ENCODE results near the gene IL1RL2.

The IL1RL2 gene

DNA sequence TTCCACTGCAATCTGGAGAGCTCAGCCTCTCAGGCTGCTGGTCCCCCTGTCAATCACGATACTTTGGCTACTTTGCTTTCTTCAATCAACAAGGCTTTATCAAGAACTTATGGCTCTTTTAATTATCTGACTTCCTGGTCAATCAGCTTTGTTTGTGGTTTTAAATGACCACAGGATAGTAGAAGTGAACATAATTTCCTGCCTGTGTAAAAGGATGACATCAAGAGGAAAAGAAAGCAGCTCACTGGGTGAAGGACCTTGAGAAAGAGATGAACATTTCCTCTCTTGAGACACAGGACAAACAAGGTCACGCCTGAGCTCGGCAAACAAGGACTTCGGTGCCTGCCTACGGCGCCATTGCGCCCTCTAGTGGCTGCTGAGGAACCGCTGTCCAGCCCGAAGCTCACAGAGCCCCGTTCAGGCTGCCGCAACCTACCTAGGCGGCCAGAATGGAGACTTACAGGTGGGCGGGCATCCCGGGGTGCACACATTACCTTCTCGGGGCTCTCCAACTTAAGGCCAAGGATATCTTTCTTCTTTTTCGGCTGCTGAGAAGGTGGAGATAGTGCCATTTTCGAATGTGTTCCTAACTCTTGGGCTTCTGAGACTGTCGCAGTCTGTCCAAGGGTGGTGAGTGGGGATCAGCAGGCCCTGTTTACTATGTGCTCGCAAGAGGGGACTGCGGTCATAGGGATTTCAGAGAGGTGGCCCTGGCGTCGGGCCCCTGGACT is 54.0 kb downstream of the IL1RL2 start:
- DNase-seq = peak; percentile 78

DNA sequence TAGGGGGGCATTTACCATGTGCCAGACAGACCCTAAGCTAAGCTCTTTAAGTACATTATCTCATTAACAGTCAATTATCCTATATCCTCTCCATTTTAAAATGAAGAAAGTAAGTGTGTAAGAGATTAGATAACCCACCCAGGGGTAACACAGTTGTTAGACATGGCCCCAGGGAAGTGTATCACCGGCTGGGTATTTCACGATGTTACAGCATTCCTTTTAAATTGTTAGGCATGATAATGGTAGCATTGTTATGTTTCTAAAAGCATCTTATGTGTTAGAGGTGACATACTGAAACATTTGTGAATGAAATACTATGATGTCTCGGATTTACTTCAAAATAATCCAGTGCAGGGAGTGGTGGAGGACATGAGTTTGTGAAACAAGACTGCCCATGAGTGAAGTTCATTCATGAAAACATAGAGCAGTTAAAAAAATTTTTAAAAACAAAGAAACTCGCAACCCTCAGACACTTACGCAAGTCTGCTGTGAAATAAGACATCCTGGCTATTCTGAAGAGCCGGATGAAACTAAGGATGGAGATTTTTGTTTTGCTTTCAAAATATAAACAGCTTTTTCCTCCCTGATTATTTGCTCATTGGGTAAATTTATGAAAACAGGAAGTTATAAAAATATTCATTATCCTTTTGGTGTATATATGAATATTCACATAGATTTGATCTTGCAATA is 54.9 kb downstream of the IL1RL2 start:
- no peak for DNase-seq

DNA sequence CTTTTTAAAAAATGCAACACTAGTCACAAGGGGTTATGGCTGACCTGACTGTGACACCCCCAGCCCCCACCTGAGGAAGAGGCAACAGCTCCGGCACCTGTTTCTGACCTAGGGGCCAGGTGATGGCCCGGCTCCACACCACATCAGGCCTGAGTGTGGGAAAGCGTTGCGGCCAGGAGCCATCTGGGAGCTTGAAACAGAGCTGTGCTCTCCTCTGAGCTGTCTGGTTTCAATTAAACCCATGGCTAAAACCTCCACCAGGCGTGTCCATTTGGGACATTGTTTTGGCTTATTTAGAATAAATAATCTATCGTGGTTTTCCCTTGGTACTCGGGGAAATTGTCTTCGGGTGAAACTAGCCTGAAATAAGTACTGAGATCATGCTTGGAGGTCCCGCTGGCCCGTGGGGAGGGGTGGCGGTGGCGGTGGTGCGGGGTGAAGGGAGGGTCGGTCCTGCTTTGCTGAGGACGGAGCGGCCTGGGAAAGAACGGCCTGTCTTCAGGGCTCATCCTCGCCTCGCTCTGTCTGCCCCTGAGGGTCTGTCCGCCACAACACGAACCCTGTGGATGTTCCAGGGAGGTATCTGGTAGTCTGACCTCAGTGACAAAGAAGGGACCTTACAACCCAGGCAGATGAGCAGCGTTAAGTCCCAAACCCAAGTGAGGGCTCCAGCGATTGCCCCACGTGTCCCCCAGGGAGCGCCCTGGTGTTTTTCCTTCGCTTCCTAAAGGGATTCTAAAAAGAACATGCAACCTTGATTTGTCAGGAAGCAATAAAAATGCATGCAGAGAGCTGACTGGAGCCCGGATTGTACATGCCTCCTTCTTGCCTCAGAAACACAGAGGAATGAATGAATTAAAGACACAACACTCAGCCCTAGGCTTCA is 58.7 kb downstream of the IL1RL2 start:
- DNase-seq = no peak

GRCh38 chr2:102250278-102250821 is 63.5 kb downstream of the IL1RL2 start:
- DNase-seq = no peak

GRCh38 chr2:102251042-102251848 is 64.4 kb downstream of the IL1RL2 start:
- peak; percentile 48 for DNase-seq

DNA sequence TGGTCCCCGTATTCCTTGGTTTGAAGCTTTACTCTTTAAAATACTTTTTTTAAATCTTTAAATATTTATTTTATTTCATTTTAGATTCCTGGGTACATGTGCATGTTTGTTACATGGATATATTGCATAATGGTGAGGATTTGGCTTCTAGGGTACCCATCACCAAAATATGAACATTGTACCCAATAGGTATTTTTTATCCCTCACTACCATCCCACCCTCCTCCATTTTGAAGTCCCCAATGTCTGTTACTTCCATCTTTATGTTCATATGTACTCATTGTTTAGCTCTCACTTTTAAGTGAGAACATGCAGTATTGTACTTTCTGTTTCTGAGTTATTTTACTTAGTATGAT is 65.0 kb downstream of the IL1RL2 start:
- no peak for DNase-seq

GRCh38 chr2:102252236-102252635 is 65.4 kb downstream of the IL1RL2 start:
- DNase-seq = no peak

DNA sequence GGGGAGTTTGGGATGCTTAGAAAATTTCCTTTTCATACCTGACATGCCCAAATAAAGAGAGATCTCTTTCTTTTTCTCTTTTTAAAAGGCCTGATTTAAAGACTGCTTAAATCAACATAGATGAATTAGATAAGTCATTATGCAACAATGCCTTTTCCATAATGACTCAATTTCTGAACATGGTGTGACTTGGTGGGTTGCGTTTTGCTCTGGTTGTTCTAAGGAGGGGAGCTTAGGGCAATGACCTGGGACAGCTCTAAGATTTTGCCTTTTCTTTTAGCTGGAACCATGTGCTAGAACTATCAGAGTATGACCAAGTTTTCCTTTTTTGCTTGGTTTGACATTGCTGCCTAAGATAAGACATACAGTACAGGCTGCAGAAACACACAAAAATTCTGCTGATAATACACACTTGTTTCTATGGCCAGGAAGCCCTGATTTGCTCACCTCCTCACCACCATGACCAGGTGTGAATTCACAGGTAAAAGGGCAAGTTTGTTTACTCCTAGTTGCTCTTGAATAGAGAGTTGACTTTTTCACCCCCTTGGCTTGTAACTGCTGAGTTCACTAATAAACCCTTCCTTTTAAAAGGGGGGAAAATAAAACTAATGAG is 66.4 kb downstream of the IL1RL2 start:
- DNase-seq = no peak

DNA sequence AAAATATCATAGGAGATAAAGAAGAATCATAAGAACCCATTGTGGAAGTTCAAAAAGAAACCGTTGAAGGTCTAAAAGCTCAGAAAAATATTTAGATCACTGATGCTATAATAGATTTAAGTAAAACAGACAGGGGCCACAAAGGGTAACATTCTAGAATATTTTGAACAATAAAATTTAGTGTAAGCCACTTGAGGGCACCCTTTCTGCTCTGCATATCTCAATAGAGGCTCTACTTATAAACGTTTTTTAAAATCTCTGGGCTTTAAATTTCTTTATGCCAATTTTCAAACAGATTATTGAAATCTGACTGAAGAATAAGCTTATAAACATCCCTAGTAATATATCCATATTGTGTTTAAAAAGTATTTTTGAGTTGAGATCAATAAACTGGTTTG is 66.9 kb downstream of the IL1RL2 start:
- no peak for DNase-seq

DNA sequence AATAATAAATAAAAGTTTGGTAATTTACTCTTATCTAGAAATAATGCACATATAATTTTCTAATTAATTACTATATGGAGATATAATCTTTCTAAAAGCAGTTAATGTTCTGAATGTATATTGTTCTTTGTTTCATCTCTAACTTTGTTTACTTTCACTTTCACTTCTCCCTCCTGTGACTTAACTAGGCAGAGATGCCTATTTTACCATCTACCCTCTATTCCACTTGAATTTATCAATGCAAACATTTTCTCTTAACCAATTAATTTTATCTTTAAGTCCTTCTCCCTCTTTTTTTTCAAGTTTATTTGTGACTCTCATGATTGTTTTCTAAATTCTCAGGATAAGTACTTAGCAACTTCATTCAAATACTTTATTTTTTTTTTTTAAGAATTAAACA is 69.5 kb downstream of the IL1RL2 start:
- no peak for DNase-seq

GRCh38 chr2:102256874-102257462 is 70.1 kb downstream of the IL1RL2 start:
- no peak for DNase-seq

- no peak for DNase-seq
Measured at GRCh38 chr2:102258025-102258385, 71.2 kb downstream of the IL1RL2 start.

GRCh38 chr2:102258386-102259074 is 71.7 kb downstream of the IL1RL2 start:
- DNase-seq = no peak

DNA sequence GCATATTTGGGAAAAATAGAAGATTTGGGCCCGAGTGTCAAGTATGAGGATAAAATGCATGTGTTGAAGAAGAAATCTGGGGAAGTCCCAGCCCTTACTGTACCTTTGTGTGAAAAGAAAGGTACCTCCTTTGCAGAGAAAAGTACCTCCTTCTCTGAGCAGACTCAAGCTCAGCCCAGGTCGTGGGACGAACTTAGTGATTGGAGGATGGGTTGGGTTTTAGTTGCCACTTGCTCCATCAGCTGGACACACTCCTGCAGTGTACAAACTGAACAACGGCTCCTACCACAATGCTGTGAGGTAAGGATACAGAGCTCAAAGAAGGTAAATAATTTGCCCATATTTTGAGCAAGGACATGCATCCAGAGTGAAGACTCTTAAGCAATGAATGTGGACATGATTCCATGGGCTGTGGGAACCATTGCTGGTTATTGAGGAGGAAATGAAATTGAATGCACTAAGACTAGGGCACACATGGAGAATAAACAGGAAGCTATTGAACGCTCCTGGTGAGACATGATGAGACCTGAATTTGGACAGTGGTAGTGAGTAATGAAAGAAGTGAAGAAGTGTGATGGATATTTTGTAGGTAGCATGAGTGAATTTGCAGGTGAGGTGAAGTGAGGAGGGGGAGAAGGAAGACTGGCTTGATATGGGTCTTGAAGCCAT is 74.8 kb downstream of the IL1RL2 start:
- DNase-seq = no peak

DNA sequence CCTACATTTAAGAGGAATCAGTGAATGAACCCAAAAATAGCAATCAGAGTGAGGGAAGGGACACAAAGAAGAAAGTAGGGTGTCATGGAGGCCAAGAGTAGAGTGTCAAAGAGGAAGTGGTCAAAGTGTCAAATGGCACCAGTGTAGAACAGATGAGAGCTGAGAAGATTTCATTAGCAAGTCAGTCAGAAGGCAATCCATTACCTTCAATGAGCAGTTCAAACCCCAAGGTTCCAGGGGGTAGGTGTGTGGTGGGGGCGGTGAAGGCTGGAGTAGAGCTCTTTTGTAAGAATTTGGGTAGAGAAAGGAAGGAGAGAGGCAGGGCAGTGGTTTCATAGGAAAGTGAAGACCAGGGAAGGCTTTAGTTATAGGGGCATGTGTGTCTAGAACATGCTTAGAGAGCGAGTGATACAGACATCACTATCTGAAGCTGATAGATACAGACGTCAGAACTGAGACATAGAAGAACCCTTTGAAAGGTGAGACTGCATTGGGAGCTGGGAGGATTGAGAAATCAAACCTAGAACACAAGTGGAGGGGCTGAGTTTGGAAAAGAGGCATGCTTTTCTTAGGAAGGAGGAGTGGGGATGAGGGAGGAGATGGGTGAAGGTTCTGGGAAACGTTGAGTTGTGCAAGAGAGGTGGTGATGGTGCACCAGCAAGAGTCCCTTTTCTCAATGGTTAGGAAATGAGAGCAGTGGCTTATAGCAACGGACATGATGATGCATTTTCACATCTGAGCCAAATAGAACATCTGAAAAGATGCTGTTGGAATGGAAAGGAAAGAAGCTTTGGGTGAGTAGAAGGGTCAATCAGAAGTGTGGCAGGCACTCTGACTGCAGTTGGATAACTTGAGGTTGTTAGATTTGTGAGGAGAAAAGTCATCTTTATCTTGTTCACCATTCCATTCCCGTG is 75.7 kb downstream of the IL1RL2 start:
- DNase-seq = no peak

DNA sequence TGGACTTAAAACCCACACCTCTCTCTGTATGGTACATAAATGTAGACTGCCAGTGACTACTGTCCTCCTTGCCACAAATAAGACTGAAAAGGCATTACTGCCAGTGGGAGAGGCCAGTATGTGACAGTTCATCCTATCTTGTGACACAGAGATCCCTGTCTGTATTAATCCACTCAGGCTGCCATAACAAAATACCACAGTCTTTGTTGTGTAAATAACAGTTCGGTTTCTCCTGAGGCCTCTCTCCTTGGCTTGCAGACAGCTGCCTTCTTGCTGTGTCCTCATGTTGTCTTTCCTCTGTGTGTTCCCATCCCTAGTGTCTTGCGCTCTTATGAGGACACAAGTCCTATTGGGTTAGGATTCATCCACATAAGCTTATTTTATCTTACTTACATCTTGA is 78.1 kb downstream of the IL1RL2 start:
- DNase-seq = no peak

DNA sequence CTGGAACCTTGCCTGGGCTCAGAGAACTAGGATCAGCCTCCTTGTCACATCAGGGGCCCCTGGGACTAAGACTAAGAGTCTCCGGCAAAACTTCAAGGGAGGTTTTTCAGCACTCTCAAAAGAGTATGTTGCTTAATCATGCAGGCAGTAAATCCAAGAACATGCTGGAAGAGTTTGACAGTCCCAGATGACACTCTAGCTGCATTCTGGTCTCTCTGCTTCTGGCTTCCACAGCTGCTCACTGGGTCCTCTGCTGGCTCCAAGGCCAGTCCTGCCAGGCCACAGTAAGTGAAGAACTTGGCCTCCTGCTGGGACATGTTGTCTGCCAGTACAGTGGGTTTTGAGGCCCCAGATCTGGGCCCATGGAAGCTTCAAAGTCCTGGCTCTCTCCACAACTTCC is 79.4 kb downstream of the IL1RL2 start:
- no peak for DNase-seq

GRCh38 chr2:102267774-102268173 is 81.0 kb downstream of the IL1RL2 start:
- no peak for DNase-seq

DNA sequence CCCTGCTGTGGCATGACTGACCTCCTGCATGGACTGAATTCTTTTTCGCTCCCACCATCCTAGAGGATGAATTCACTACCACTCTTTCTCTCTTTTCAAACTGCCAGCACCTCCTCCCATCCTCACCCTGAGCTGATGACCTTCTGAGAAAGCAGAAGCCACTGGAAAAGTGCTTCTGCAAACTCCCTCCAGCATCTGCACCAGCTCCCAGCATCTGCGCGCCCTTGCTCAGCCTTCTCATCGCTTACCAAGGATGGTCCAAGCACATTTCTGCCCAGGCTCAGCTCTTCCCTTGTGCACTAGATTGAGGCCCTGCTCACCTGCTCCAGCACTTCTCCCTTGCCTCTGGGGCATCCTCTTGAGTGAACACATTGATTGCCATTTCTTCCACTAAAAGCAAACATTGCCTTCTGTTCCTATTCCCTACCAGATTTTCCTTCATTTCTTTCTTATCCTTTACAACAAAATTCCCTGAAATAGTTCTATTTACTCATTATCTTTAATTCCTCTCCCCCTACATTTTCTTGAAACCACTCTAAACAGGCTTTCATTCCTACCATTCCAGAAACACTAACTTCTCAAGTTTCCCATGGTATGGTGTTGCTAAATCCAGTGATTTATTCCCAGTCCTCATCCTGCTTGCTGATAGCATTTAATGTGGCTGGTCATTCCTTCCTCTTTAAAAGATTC is 81.8 kb downstream of the IL1RL2 start:
- no peak for DNase-seq
